ENCODE results near the gene RFESD.

RFESD gene

DNA sequence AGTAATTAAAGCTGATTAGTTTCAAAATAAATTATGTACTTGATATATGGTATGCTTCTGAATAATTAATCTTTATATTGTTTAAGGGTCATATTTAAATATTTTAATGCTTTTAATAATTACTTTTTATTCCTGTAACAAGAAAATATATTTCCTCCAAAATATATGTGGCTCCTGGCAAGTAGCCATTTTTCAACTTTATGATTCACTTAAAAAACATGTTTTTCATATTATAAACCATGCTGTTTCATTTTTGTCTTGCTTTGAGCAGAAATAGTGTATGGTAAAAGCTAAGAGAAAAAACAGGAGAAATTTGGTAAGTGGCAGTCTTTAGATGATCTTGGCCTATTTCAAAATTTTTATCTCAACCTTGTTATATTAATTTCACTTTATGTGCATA is 21.6 kb downstream of the RFESD start:
- Mint-ChIP-seq H3K27ac (no peak overlapping the region), H3K4me3 (no peak overlapping the region), H3K36me3 (no peaks in the 10 kb centered on the region), H3K4me1 (no peaks in the 10 kb centered on the region), H3K9me3 (no peaks in the 10 kb centered on the region)
- ATAC-seq (no peak), DNase-seq (ENCODE audit: low spot score in 2 of 2) (no peak)

DNA sequence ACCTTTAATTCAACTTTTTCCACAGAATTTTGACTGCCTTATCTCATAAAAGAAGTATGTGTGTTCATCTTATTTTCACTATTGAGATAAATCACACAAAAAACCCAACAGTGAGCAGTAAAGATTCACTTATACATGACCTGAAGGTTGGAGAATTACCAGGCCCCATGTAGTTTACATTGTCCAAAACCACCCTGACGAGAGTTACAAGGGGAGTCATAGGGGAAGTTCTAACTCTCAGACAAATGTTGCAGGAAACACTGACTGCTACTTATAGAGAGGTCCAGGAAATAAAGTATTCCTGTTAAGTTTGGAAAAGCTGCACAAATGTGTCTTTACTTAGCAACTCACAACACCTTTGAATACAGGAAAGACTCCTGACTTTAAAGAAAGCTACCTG is 22.2 kb downstream of the RFESD start:
- DNase-seq (ENCODE audit: low spot score in 2 of 2), result no peak
- ATAC-seq, result no peak
- Mint-ChIP-seq H3K4me3 (no peak overlapping the region), H3K4me1 (no peaks in the 10 kb centered on the region), H3K36me3 (no peaks in the 10 kb centered on the region), H3K27ac (no peak overlapping the region), H3K9me3 (no peaks in the 10 kb centered on the region)

DNA sequence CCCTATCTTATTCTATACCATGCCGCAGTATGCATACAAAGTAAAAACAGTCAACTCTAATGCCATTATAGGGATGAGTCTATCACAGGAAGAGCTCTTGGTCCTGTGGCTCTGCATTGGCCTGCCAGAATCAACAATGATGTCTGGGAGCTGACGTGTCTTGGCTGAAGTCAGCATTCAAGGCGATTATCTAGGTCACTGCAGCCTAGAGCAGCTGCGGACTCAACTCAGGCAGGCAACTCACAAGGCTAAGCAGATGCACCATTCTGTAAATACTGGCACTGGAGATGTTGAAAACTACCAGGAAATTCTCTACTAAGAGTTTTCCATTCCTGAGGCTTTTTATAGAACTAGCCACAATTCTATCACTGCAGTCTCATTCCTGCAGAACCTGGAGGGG is 23.0 kb downstream of the RFESD start:
- no peaks in the 10 kb centered on the region for H3K4me1 Mint-ChIP-seq
- no peak overlapping the region for H3K27ac Mint-ChIP-seq
- no peaks in the 10 kb centered on the region for H3K9me3 Mint-ChIP-seq
- no peak for DNase-seq (ENCODE audit: low spot score in 2 of 2)
- no peaks in the 10 kb centered on the region for H3K36me3 Mint-ChIP-seq
- H3K4me3 Mint-ChIP-seq, result no peak overlapping the region
- peak; percentile 63 for ATAC-seq

DNA sequence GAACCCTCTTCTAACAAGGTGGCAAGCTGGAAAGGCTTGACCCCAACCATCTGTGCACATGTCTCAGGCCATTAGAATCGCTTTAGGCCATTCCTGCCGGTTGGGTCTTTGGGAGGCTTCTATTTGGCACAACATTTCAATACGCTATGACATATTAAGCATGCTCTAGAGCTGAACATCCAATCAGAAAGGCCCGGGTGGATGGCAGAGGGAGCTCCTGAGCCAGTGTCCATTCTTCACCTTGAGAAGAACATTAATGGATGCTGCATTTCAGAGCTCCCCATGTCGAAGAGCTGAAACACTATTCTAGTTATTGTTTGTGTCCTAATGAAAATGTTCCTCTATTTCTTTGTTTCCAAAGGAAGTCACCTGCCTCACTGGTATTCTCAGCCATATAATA is 23.4 kb downstream of the RFESD start:
- DNase-seq (ENCODE audit: low spot score in 2 of 2) (no peak), ATAC-seq (no peak)
- Mint-ChIP-seq H3K9me3 (no peaks in the 10 kb centered on the region), H3K4me1 (no peaks in the 10 kb centered on the region), H3K4me3 (no peak overlapping the region), H3K36me3 (no peaks in the 10 kb centered on the region), H3K27ac (no peak overlapping the region)

DNA sequence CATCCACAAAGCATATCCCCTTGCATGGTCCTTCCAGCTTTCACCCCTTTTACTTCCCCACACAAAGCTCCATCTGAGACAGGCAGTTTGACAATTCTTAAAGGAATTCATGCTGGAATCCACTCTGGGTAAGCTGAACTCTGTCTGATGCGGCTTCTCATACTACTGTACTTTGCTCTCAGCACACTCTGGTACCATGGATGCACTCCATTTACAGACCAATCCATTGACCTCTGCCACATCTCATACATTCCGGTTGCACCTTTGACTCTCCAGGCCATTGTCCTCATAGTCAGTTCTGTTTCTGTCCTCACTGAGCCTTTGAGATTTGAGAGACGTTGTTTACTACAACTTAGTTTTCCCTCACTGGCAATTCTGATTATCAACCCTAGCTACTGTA is 24.0 kb downstream of the RFESD start:
- Mint-ChIP-seq H3K27ac (no peak overlapping the region), H3K4me1 (no peaks in the 10 kb centered on the region), H3K36me3 (no peaks in the 10 kb centered on the region), H3K9me3 (no peaks in the 10 kb centered on the region), H3K4me3 (no peak overlapping the region)
- peak; percentile 16 for ATAC-seq
- DNase-seq (ENCODE audit: low spot score in 2 of 2), result no peak

DNA sequence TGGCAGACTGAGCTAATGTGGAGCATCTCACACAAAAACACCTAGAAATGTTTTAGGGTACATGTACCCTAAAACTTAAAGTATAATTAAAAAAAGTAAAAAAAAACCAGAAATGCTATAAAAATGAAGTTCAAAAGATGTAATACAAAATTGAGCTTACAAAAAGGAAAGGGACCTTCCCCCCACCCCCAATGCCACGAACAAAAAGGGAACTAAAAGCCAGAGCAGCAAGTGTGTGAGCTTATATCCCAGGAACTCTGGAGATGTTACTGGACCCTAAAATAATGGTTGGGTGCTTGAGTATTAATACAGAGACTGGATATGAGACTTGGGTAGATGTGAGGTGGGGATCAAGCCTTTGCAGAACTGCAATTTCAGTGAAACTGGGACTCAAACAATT is 25.2 kb downstream of the RFESD start:
- no peak for ATAC-seq
- DNase-seq (ENCODE audit: low spot score in 2 of 2), result no peak
- Mint-ChIP-seq H3K4me3 (no peak overlapping the region), H3K4me1 (no peaks in the 10 kb centered on the region), H3K9me3 (no peaks in the 10 kb centered on the region), H3K36me3 (no peaks in the 10 kb centered on the region), H3K27ac (no peak overlapping the region)

DNA sequence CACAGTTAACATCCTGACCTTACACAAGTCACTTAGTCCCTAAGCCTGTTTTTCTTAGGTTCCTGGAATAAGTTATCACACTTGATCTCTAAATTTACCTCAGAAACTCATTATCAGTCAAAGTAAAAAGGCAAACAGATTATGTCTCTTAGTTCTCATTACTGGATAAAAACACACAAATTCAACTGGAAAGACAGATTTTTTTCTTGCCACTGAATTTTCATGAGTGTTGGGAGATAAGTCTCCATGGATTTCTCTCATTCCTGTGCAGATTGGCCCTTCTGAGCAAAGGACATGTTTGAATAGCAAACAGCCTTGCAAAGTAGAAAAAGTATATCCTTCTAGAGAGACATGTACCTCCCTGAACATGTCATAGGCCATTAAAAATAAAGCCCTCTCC is 26.1 kb downstream of the RFESD start:
- H3K27ac Mint-ChIP-seq, result no peak overlapping the region
- no peak for ATAC-seq
- DNase-seq (ENCODE audit: low spot score in 2 of 2), result no peak

DNA sequence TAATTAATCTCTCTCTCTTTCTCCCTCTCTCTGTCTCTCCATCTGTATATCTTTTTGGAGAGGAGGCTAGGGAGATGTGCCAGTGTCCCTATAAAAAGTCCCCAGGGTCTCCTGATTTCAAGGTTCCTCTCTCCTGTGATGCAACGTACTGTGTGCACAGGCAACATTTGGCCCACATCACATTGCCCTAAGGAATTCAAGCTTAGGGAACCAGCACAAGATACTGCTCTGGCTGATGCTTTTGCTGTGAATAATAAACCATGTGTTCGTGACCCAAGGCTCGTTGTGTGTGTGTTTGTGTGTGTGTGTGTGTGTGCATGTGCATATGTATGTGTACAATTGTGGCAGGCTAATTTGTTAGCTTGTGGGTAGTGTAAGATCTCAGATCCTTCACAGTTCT is 26.5 kb downstream of the RFESD start:
- Mint-ChIP-seq H3K4me1 (no peaks in the 10 kb centered on the region), H3K36me3 (no peaks in the 10 kb centered on the region)

More for the DNA sequence above, 26.1 kb downstream of the RFESD start:
- Mint-ChIP-seq H3K9me3 (no peaks in the 10 kb centered on the region), H3K36me3 (no peaks in the 10 kb centered on the region), H3K4me3 (no peak overlapping the region), H3K4me1 (no peaks in the 10 kb centered on the region)

DNA sequence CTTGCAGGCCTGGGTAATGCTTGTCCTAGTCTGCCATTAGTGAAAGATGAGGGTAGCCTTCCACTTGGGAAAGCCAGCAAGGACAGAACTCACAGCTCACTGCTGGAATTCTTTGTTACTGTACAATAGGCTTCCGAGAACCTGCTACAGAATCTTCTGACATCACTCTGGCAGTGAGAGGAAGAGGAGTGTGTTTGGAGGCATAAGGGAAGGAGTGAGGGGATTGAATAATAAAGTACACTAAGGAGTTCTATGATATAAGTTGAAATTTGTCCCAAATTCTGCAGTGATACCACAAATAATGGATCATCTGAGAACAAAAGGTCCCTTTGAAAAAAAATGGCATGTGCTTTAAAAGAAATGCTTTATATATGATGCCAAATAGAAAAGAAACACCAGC is 36.3 kb downstream of the RFESD start, which contains the start of gene SPATA9:
TSS of gene SPATA9 (minus strand) at position 101 of the 400 bp plus-strand sequence. CDS start 137 bp downstream, outside the sequence.
- Mint-ChIP-seq H3K4me1 (no peaks in the 10 kb centered on the region), H3K4me3 (no peak within 1 kb of the TSS), H3K36me3 (no peaks in the 10 kb centered on the region), H3K27ac (no peak within 1 kb of the TSS), H3K9me3 (no peaks in the 10 kb centered on the region)
- ATAC-seq (no peak), DNase-seq (ENCODE audit: low spot score in 2 of 2) (no peak)

More for the DNA sequence above, 26.5 kb downstream of the RFESD start:
- ATAC-seq, result no peak
- Mint-ChIP-seq H3K27ac (no peak overlapping the region), H3K4me3 (no peak overlapping the region), H3K9me3 (no peaks in the 10 kb centered on the region)
- no peak for DNase-seq (ENCODE audit: low spot score in 2 of 2)

DNA sequence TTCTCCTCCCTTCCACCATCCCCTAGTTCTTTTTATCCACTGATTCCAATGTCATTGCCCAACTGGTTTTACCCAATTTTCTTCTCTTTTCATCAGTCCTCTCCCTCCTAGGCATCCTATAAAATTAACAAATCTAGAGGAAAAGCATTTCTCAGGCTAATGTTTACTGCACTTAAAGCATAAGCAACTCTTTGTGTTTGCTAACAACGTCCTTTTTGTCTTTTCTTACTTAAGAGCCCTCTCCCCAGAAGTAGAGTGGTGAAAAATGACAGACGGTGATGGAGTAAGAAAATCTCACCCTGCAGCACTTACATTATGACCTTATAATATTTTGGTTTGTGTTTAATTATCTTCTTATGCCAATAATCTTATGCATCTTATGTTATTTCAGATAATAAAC is 37.8 kb downstream of the RFESD start:
- H3K4me3 Mint-ChIP-seq, result no peak overlapping the region
- no peaks in the 10 kb centered on the region for H3K9me3 Mint-ChIP-seq
- no peaks in the 10 kb centered on the region for H3K4me1 Mint-ChIP-seq
- H3K36me3 Mint-ChIP-seq, result no peaks in the 10 kb centered on the region
- no peak overlapping the region for H3K27ac Mint-ChIP-seq
- DNase-seq (ENCODE audit: low spot score in 2 of 2) (no peak), ATAC-seq (no peak)

DNA sequence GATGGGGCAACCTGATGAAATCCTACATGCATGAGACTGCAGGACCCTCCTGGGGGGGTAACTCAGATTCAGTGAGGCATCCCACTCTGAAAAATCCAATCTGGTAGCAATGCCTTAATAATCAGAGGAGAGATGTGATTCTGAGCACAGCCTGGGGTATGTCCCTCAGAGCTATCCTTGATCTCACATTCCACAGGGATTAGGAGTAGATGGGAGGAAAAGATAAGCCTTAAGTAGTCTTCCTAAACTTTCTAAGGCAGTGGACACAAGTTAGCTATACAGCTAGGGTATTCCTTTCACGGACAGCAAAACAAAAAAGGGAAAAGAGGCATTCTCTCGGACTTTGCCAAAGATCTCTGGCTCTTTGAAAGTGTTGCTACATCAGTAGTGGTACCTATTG is 40.1 kb downstream of the RFESD start:
- H3K36me3 Mint-ChIP-seq, result no peaks in the 10 kb centered on the region
- H3K27ac Mint-ChIP-seq, result no peak overlapping the region
- H3K4me3 Mint-ChIP-seq, result no peak overlapping the region
- no peaks in the 10 kb centered on the region for H3K4me1 Mint-ChIP-seq
- DNase-seq (ENCODE audit: low spot score in 2 of 2) (no peak), ATAC-seq (no peak)
- no peaks in the 10 kb centered on the region for H3K9me3 Mint-ChIP-seq

DNA sequence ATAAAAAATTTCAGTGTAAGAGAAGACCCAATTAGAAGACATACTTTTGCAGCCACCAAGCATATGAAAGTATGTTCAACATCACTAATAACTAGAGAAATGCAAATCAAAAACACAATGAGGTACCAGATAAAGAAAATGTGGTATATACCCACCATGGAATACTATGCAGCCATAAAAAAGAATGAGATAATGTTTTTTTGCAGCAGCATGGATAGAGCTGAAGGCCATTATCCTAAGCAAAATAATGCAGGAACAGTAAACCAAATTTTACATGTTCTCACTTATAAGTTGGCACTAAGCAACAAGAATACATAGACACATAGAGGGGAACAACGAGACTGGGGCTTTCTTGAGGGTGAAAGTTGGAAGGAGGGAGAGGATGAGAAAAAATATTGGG is 43.1 kb downstream of the RFESD start:
- H3K27ac Mint-ChIP-seq, result no peak overlapping the region
- H3K4me3 Mint-ChIP-seq, result no peak overlapping the region
- DNase-seq (ENCODE audit: low spot score in 2 of 2), result no peak
- no peak for ATAC-seq
- H3K9me3 Mint-ChIP-seq, result no peaks in the 10 kb centered on the region
- H3K4me1 Mint-ChIP-seq, result no peaks in the 10 kb centered on the region
- no peaks in the 10 kb centered on the region for H3K36me3 Mint-ChIP-seq

DNA sequence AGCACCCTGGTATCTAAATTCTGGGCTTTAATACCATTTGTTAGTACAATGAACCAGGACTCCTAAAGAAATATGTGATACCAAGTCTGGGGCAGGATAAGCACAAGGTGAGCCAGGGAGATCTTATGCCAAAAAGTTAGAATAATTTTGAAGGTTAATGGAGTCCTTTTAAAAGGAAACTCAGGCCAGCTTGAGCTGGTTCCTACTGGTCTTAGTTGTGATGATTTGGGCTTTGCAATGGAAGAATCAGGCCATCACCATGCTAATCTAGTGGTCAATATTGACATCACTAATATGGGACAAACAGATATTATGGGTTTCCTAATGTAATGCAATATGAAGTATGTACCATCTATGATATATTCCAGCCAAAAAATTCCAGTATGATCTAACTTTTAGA is 43.8 kb downstream of the RFESD start:
- DNase-seq (ENCODE audit: low spot score in 2 of 2), result no peak
- Mint-ChIP-seq H3K36me3 (no peaks in the 10 kb centered on the region), H3K4me1 (no peaks in the 10 kb centered on the region), H3K9me3 (no peaks in the 10 kb centered on the region), H3K4me3 (no peak overlapping the region), H3K27ac (no peak overlapping the region)
- ATAC-seq, result no peak

DNA sequence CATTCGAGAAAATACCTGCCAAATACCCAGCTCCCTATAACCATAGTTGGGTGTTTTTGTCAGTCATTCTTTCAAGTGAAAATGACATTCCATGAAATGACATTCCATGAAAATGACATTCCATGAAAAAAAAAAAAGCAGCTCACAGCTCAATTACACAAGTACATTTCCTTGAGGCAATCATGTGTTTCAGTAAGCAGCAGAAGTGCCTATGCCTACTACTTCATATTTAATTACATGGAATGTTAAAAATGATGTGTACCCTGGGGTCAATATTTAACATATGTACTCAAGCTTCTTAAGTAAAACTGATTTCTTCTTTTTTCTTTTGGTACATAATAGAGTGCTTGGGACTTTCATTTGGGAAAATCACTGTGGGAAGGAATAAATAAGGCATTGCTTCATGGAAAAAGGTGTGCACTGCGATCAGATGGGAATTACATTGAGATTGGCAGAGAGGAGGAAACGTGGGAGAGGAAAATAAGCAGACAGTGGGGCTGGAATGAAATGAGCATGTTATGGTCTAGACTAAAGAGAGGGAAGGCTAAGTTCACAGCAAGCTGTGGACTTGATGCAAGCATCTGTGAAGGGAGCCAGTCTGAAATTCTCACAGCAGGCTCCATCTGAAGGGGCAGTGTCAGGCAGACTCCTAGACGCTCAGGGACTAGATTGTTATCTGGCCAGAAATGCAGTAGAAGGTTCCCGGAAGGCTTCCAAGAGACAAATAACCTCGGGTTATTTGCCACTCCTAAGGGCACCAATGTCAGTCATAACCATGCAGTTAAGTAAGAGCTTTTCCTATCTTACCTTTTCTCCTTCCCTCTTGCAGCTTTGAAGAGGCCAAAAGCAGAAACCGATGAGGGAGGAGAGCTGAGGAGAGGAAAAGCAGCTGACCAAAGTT is 51.5 kb downstream of the RFESD start:
- no peaks in the 10 kb centered on the region for H3K4me1 Mint-ChIP-seq
- no peak overlapping the region for H3K27ac Mint-ChIP-seq
- ATAC-seq (no peak), DNase-seq (ENCODE audit: low spot score in 2 of 2) (no peak)
- no peaks in the 10 kb centered on the region for H3K36me3 Mint-ChIP-seq
- no peak overlapping the region for H3K4me3 Mint-ChIP-seq
- no peaks in the 10 kb centered on the region for H3K9me3 Mint-ChIP-seq

DNA sequence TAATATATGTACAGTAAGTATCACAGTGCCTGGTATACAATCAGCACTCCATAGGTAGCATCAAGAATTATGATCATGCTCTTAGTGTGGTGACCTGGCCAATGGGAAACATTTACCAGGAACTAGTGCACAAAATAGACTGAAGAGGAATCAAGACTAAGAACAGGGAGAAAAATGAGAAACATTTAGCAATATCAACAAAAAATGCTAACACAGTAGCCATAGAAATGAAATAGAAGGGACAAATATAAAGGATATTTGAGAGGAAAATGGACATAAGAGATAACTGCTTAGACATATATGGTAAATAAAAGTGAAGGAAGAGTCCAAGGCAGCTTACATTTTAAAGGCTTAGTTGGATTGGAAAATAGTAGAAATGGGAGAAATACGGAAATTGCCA is 52.8 kb downstream of the RFESD start:
- ATAC-seq (no peak), DNase-seq (ENCODE audit: low spot score in 2 of 2) (no peak)
- no peaks in the 10 kb centered on the region for H3K36me3 Mint-ChIP-seq
- H3K27ac Mint-ChIP-seq, result no peak overlapping the region
- no peaks in the 10 kb centered on the region for H3K4me1 Mint-ChIP-seq
- no peak overlapping the region for H3K4me3 Mint-ChIP-seq
- H3K9me3 Mint-ChIP-seq, result no peaks in the 10 kb centered on the region

DNA sequence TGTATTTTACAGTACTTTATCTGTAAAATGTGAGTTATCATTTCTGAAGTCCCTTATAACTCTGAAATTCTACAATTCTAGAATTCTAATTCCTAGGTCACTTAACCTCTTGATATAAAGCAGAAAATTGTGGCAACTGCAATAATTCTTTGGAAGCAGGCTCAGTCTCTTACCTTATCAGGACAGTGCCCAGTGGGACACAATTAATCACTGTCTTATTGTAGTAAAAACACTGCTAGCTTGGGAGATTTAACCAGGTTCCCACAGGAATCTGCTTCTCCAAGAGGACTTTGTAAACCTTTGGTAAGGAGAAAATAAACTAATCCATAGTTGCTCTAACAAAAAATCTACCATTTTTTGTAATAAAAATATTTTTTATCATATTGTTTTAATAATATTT is 54.5 kb downstream of the RFESD start:
- no peaks in the 10 kb centered on the region for H3K9me3 Mint-ChIP-seq
- H3K4me1 Mint-ChIP-seq, result no peaks in the 10 kb centered on the region
- DNase-seq (ENCODE audit: low spot score in 2 of 2) (no peak), ATAC-seq (no peak)
- H3K27ac Mint-ChIP-seq, result no peak overlapping the region
- no peak overlapping the region for H3K4me3 Mint-ChIP-seq
- H3K36me3 Mint-ChIP-seq, result no peaks in the 10 kb centered on the region

Data from stimulated activated effector memory CD8-positive, alpha-beta T cell treated with anti-CD3 and anti-CD28 coated beads, Interleukin-12 subunit alpha, Interleukin-12 subunit beta, amount 100 ng/mL, for 72 hours (primary cell).